M059J (cell line): Measurements from ENCODE around the gene TXNDC15. TPM values are rescaled to one million over a fixed set of nuclear protein-coding genes. Genes with fewer than 3 reads are reported as not detected.

Source experiments
- DNase-seq: peaks from one replicate; pipeline ENCODE4 v3.0.0-alpha.2; 2012; ENCODE audit warnings: low read depth
- total RNA-seq: library from RNA; depleted of rRNA; stranded (reverse); fragments of >200 nt; shearing (Covaris generic); gene quantifications from 2 replicates; pipeline ENCODE4 v1.2.3, GENCODE V29; 2014; rRNA removed

Gene TXNDC15
- total RNA-seq, 1 experiment from 2014 or later: 90.4 TPM

GRCh38 chr5:134918861-134919260, 44.7 kb downstream of the TXNDC15 start:
- no peak for DNase-seq

- no peak for DNase-seq
Observed at GRCh38 chr5:134920848-134921575, 46.8 kb downstream of the TXNDC15 start.

- no peak for DNase-seq
Observed at GRCh38 chr5:134932508-134932907, 58.3 kb downstream of the TXNDC15 start.

GRCh38 chr5:134934202-134934601, 60.0 kb downstream of the TXNDC15 start:
- no peak for DNase-seq

- no peak for DNase-seq
Observed at GRCh38 chr5:134935711-134936602, 61.8 kb downstream of the TXNDC15 start.

GRCh38 chr5:134937526-134937925, 63.4 kb downstream of the TXNDC15 start:
- no peak for DNase-seq

GRCh38 chr5:134938030-134938429, 63.9 kb downstream of the TXNDC15 start:
- no peak for DNase-seq

- DNase-seq: no peak
Observed at GRCh38 chr5:134939500-134939899, 65.3 kb downstream of the TXNDC15 start.

- no peak for DNase-seq
Observed at GRCh38 chr5:134943547-134943946, 69.4 kb downstream of the TXNDC15 start.

- no peak for DNase-seq
Observed at GRCh38 chr5:134944630-134945029, 70.5 kb downstream of the TXNDC15 start.

GRCh38 chr5:134945041-134945440, 70.9 kb downstream of the TXNDC15 start:
- no peak for DNase-seq

- DNase-seq: peak; percentile 25
Observed at GRCh38 chr5:134948911-134949310, 74.7 kb downstream of the TXNDC15 start.

- no peak for DNase-seq
Observed at GRCh38 chr5:134949316-134949715, 75.1 kb downstream of the TXNDC15 start.

Other genes starting within 250 kb of the TXNDC15 start
- 33.9 and 90.3 TPM in 2 replicates for gene SAR1B, start 241.5 kb upstream of the TXNDC15 start, total RNA-seq
- gene SEC24A, start 225.6 kb upstream of the TXNDC15 start, total RNA-seq: 29.2 and 40.6 TPM in 2 replicates
- gene CAMLG, start 135.8 kb upstream of the TXNDC15 start, total RNA-seq: 18.1 and 25.4 TPM in 2 replicates
- gene DDX46, start 115.6 kb upstream of the TXNDC15 start, total RNA-seq: 25.7 and 29.0 TPM in 2 replicates
- gene C5orf24, start 28.4 kb upstream of the TXNDC15 start, total RNA-seq: 39.2 and 44.3 TPM in 2 replicates
- gene PCBD2, start 30.8 kb downstream of the TXNDC15 start, total RNA-seq: 2.8 and 6.0 TPM in 2 replicates
- not detected in 2 replicates for gene CATSPER3, start 93.5 kb downstream of the TXNDC15 start, total RNA-seq
- gene PITX1, start 159.9 kb downstream of the TXNDC15 start, total RNA-seq: 4.6 and 15.3 TPM in 2 replicates